GM19468 (cell line): ENCODE data around the gene TRIM44.

ENCODE experiments used
- ATAC-seq: cut with Tn5 transposase; IDR thresholded peaks from one replicate; pipeline ENCODE4 v1.9.1; 2021; ENCODE audit warnings: mild to moderate bottlenecking, moderate library complexity, moderate number of reproducible peaks; ENCODE audit not compliant: unreplicated experiment; ENCODE audit errors: extremely low read depth

Gene TRIM44

DNA sequence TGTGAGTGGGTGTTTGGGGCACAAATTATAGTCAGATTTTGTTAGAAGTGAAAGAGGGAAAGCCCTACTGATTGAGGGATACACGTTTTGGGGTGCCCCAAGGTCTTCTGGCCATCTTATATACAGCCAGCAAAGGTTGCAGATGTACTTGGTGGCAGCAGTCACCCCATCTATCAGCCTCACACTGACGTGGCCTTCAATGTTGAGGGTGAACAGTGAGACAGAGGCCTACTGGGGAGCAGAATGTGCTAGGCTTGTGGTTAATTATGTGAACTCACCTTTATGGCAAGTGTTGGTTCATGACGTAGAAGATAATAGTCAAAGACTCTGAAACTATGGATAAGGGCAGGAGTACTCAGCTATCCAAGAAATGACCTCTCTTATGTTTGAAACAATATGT, 121.2 kb downstream of the TRIM44 start:
- no peak for ATAC-seq

GRCh38 chr11:35784699-35785098, 122.1 kb downstream of the TRIM44 start:
- no peak for ATAC-seq

GRCh38 chr11:35785287-35786167, 123.0 kb downstream of the TRIM44 start:
- no peak for ATAC-seq

DNA sequence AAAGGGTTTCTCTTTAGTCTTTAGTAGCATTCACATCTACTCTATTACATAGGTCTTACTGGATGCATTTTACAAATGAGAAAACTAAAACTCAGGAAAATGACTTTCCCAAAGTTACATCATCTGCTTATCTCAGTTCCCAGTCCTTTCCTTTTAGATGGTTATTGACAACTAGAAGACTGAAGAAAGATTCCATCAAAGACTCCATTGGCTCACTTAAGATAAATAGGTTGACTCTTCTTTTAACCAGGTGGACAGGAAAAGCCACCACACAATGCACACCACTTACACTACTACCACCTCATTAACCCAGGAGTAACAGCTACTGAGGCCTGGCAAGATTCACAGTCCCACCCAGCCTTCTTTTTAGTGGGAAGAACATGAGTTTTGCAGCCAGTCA, 123.6 kb downstream of the TRIM44 start:
- ATAC-seq: no peak

DNA sequence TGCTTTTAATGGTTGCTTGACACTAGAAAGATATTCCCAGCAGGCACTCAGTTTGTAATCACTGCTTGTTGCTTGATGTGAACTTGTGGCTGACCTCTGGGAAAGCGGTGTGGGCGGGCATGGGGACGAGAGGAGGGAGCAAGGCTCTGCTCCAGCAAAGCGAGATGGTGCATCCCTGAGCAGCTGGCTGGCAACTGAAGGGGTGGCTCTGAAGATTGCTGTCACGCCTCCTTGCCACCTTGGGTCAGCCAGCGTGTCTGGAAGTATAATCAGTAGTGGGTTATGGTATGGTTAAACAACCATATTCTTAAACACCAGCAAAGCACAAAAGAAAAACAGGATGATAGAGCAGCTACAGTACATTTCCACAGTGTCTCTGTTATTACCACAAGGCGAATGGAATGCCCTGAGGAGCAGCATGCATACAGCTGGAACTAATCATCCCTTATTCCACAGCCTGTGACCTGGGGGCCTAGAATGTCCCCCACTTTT, 124.5 kb downstream of the TRIM44 start:
- no peak for ATAC-seq

GRCh38 chr11:35787626-35788025, 125.1 kb downstream of the TRIM44 start:
- no peak for ATAC-seq

DNA sequence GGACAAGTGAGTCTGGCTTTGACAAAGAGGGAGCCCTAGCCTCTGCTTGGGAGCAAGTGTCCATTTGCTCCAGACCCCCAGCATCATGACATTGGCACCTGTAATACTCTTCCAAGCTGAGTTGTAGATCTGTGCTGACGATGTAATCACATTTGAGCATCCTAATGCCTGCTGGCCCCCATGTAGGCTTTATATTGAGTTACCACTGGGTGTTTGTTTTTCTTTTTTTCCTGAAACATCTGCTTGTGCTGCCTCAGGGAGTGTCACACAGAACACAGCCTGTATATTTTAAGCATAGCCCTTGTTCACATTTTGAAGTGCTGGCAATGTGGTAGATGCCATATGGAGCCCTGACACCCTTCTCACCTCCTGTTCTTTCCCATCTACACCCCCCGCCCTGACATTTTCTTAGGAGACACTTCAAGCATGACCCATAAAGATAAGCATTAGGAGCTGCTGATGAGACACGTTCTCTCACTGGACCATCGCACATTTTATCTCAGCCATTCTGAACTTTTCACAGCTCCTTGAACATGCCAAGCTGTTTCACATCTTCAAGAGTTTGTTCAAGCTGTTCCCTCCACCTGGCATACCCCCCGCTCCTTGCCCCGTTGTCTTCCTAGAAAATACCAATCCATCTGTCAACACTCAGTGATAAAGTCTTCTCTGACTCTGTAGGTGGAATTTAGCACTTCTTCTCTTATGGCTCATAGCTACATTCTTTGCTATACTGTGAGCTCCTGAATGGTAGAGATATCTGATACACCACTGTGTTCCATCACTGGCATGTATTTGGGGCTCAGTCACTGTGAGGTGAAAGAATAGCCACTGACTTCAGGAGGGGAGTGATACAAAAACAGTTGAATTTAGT, 128.7 kb downstream of the TRIM44 start:
- no peak for ATAC-seq

DNA sequence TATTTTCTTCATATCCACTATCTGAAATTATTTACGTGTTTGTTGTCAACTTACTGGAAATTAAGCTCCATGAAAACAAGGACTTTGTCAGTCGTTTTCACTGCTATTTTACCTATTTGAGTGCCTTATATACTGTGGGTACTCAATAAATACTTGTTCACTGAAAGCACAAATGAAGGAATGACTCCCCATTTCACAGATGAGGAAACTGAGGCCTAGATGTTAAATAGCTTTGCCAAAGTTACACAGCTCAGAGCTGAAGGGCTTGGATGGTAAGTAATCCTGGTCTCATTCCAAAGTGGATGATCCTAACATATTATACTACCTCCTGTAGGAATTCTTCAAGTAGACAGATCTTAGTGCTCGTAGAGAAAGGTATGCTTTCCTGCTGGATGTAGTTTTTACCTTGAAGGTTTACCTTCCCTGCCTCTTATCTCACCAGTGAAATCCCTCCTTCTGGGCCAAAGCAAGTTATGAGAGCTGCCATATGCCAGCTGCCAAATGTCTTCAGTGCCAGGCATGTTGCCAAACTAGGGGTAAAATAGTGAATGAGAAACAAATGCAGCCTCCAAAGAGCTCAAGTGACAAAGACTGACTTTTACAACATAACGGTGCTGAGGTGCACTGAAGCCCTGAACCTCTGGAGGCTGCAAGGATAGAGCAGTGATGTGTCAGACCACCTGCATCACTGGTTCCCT, 129.7 kb downstream of the TRIM44 start:
- no peak for ATAC-seq

GRCh38 chr11:35792846-35793192, 130.2 kb downstream of the TRIM44 start:
- no peak for ATAC-seq

DNA sequence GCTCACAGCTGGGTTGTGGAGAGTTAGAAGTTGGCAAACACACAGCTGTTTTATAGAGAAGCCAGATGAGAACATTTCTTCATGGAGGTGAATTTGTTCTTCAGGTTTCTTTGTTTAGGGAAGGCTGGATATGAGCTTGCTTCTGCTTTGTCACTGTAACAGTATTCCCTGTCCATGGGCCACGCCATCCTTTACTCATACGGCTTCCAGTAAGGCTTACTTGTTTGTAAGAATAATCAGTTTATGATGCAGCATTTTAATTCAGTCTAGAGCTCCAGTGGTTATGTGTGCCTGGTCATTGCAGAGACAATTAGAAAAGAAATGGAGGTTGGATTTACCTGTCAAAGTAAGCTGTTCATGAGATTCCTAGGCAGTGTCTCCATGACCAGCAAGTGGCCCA, 131.8 kb downstream of the TRIM44 start:
- ATAC-seq: no peak

DNA sequence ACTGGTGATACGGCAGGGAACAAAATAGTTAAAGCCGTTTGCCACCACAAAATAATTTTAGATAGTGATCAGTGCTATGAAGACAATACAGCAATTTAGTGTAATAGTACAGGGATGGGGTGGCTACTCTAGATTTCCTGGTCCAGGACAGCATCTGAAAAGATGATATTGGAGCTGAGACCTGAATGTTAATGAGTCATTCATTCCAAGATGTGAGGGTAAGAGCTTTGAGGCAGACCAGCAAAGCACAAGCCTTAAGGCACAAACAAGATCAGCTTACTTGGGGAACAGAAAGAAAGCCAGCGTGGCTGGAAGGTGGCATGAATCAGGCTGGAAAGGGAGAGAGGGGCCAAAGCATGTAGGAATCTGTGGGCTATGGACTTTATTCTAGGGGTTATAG, 132.3 kb downstream of the TRIM44 start:
- ATAC-seq: no peak

GRCh38 chr11:35796562-35796961, 134.0 kb downstream of the TRIM44 start:
- no peak for ATAC-seq

- ATAC-seq: no peak
These were observed 135.8 kb downstream of the TRIM44 start for GRCh38 chr11:35798423-35798822.

DNA sequence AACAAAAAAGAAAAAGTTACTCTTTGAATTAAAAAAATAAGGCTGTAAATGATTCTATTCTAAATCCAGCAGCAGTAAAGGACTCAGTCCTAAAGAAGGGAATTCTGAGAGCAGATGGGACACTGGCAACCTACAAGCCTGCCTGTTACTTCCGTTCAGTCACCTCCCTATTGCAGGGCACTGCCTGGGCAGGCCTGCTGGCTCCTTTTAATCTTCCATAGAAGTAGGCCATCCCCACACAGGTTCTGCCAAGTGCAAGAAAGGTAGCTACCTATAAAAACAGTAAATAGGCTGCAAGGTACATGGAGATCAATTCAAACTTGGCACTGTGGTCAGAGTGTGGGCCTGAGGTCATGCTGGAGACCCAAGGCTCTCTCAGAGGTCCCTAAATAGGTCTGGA, 136.4 kb downstream of the TRIM44 start:
- no peak for ATAC-seq

DNA sequence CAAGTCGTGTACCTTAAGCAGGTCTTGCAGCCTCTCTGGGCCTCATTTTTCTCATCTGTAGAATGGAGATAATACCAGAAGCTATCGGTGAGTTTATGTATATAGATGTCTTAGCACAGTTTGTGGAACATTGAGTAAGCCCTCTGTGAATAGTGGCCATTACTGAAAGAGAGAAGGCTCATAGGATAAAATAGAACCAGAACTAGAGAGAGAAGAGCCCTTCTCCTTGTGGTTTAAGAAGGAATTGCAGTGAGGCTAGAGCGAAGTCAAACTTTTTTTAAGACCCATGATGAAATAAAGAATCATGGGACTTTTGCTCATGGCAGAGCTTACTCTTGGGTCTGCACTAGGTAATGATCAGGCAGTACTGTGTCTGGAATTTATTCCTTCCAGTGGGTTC, 137.1 kb downstream of the TRIM44 start:
- ATAC-seq: no peak

DNA sequence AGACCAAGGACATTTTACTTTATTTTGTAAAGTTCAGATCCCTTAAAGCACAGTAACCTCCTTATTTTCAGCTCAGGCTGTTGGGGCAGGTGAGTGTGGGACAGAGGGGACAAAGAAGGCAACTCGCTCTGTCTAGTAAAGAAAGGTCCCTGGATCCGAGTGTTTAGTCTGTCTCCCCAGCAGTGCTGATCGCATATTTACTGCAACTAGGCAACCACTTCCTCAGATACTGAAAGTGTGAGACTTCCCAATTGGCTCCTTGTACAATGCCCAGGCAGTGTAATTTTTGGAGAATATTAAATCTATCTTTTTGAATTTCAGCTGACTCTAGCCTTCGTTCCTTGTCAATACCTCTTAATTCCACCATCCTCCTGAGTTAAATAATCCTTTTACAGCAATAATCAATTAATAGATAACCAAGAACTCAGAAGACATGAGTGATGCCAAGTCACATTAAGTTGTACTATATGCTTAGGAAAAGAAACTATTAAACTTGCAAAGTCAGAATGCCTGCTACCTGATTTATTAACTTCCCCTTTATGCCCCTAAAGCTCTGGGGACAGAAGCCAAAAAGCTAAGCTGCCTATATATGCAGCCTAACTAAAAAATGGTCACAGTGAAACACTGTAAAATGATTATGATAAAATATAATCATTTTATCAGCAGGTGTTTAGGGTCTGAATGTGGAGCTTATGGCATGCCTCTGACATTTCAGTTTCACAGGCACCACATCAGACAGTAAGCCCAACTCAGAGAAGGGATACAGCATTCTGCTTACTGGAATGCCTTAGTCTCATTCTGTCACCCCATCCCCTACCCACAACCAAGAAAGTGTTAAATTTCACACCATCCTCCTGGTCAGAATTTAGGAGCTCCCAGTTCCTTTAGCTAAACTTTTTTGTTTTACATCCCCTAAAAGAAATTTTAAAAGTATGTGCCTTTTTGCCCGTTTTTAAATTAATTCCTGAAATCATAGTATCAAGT, 138.7 kb downstream of the TRIM44 start:
- ATAC-seq: peak; percentile 83

DNA sequence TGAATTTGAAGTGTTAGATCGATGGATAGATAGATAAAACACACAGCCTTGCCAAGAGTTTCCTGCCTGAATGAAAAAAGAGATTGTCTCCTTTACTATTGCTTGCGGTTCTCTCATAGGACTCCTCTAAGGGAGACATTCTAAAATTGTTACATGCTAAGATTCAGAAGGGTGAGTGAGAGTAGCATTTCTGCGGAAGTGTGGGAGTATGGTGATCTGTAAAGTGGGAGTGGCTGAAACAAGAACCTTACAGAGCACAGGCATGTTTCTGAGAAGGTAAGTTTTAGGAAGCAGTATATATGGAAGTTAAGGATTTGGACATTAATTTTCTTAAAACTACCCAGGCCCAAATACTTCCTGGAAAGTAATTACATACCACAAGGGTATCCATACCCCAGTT, 139.6 kb downstream of the TRIM44 start:
- no peak for ATAC-seq

- ATAC-seq: no peak
These were observed 140.1 kb downstream of the TRIM44 start for GRCh38 chr11:35802672-35803071.

- ATAC-seq: no peak
These were observed 140.5 kb downstream of the TRIM44 start for GRCh38 chr11:35803115-35803514.
